Gastrocnemius medialis (tissue), 4 donors: ENCODE results near the gene ERC2.

Source experiments
- CTCF ChIP-seq, 5 experiments: fragments of 450-650 bp in 3 of 5; fragments of 200-600 bp in 2 of 5; sonication (generic) in 2 of 5; IDR thresholded peaks in 4 of 5; conservative IDR thresholded peaks in 1 of 5; 1 replicate in 4 of 5; 2 replicates in 1 of 5; pipeline ENCODE4 v1.5.1; 2016 to 2019; ENCODE audit warnings: antibody characterized with exemption in 5 of 5, mild to moderate bottlenecking in 3 of 5, moderate library complexity in 3 of 5
- POLR2A ChIP-seq, 2 donors: fragments of 450-650 bp; IDR thresholded peaks; one replicate each; pipeline ENCODE4 v1.6.1; 2017; ENCODE audit warnings: antibody characterized with exemption in 2 of 2, mild to moderate bottlenecking in 2 of 2, moderate library complexity in 2 of 2

- TF ChIP-seq POLR2A (IDR thresholded peaks at IDR 0.05) (no peak), CTCF (IDR thresholded peaks at IDR 0.05 in 4 of 5, conservative IDR thresholded peaks at IDR 0.05 in 1 of 5) (no peak)
These were observed 270.9 kb downstream of the ERC2 start for GRCh38 chr3:56197259-56197965.
